Effector memory CD4-positive, alpha-beta T cell (primary cell): ENCODE data around the gene DPYSL4.

ENCODE experiments used
- DNase-seq, 3 donors: peaks; one replicate each; pipeline ENCODE4 v3.0.0-alpha.2; 2020
- H3K27ac ChIP-seq: 2 replicates; pipeline ENCODE4 v1.7.0; 2013; ENCODE audit warnings: mild to moderate bottlenecking, low read length, moderate library complexity; ENCODE audit not compliant: insufficient read depth, poor library complexity, severe bottlenecking
- H3K27me3 ChIP-seq: replicated peaks from 2 replicates; pipeline ENCODE4 v1.7.0; 2013; ENCODE audit warnings: mild to moderate bottlenecking, low read length; ENCODE audit not compliant: insufficient read depth, control insufficient read depth, poor library complexity, severe bottlenecking
- H3K36me3 ChIP-seq: 2 replicates; pipeline ENCODE4 v1.7.0; 2013; ENCODE audit warnings: mild to moderate bottlenecking, low read length, moderate library complexity; ENCODE audit not compliant: control insufficient read depth, insufficient read depth
- H3K4me1 ChIP-seq: 2 replicates; pipeline ENCODE4 v1.7.0; 2013; ENCODE audit warnings: low read length, mild to moderate bottlenecking; ENCODE audit not compliant: control insufficient read depth, insufficient read depth, poor library complexity, severe bottlenecking
- H3K4me3 ChIP-seq: 2 replicates; pipeline ENCODE4 v1.7.0; 2013; ENCODE audit warnings: low read length, low read depth, mild to moderate bottlenecking; ENCODE audit not compliant: insufficient read depth, poor library complexity, severe bottlenecking
- H3K9me3 ChIP-seq: 2 replicates; pipeline ENCODE4 v1.7.0; 2013; ENCODE audit warnings: mild to moderate bottlenecking, low read length, moderate library complexity; ENCODE audit not compliant: control insufficient read depth

The DPYSL4 gene

GRCh38 chr10:132142396-132143161 is 44.2 kb upstream of the DPYSL4 start:
- peak in 2 of 3 donors; percentile 22 to 25 for DNase-seq
- H3K36me3 ChIP-seq: no peaks in the 10 kb centered on the region
- no peaks in the 10 kb centered on the region for H3K9me3 ChIP-seq
- H3K27ac ChIP-seq: no peak overlapping the region
- H3K27me3 ChIP-seq: no peaks in the 10 kb centered on the region
- no peak overlapping the region for H3K4me3 ChIP-seq
- H3K4me1 ChIP-seq: no peaks in the 10 kb centered on the region

GRCh38 chr10:132143162-132143561 is 43.6 kb upstream of the DPYSL4 start:
- Histone ChIP-seq H3K4me3 (no peak overlapping the region), H3K9me3 (no peaks in the 10 kb centered on the region), H3K36me3 (no peaks in the 10 kb centered on the region), H3K4me1 (no peaks in the 10 kb centered on the region), H3K27ac (no peak overlapping the region), H3K27me3 (no peaks in the 10 kb centered on the region)
- DNase-seq: no peak

GRCh38 chr10:132144086-132144485 is 42.7 kb upstream of the DPYSL4 start:
- H3K36me3 ChIP-seq: no peaks in the 10 kb centered on the region
- no peaks in the 10 kb centered on the region for H3K4me1 ChIP-seq
- H3K27ac ChIP-seq: no peak overlapping the region
- no peak for DNase-seq
- H3K4me3 ChIP-seq: no peak overlapping the region
- H3K9me3 ChIP-seq: no peaks in the 10 kb centered on the region
- H3K27me3 ChIP-seq: no peaks in the 10 kb centered on the region

GRCh38 chr10:132145002-132145401 is 41.7 kb upstream of the DPYSL4 start:
- Histone ChIP-seq H3K4me1 (no peaks in the 10 kb centered on the region), H3K36me3 (no peaks in the 10 kb centered on the region), H3K4me3 (no peak overlapping the region), H3K9me3 (no peaks in the 10 kb centered on the region), H3K27me3 (no peaks in the 10 kb centered on the region), H3K27ac (no peak overlapping the region)
- DNase-seq: no peak

GRCh38 chr10:132145521-132146185 is 41.1 kb upstream of the DPYSL4 start:
- Histone ChIP-seq H3K36me3 (no peaks in the 10 kb centered on the region), H3K27ac (no peak overlapping the region)
- no peak for DNase-seq

GRCh38 chr10:132146271-132146671 is 40.5 kb upstream of the DPYSL4 start:
- no peaks in the 10 kb centered on the region for H3K27me3 ChIP-seq
- H3K27ac ChIP-seq: no peak overlapping the region
- H3K36me3 ChIP-seq: no peaks in the 10 kb centered on the region
- DNase-seq: no peak
- H3K4me1 ChIP-seq: no peaks in the 10 kb centered on the region
- no peaks in the 10 kb centered on the region for H3K9me3 ChIP-seq
- H3K4me3 ChIP-seq: no peak overlapping the region

More at GRCh38 chr10:132145521-132146185, 41.1 kb upstream of the DPYSL4 start:
- no peaks in the 10 kb centered on the region for H3K4me1 ChIP-seq
- no peaks in the 10 kb centered on the region for H3K9me3 ChIP-seq
- H3K27me3 ChIP-seq: no peaks in the 10 kb centered on the region
- H3K4me3 ChIP-seq: no peak overlapping the region

- Histone ChIP-seq H3K27me3 (no peaks in the 10 kb centered on the region), H3K4me1 (no peaks in the 10 kb centered on the region), H3K9me3 (no peaks in the 10 kb centered on the region), H3K27ac (no peak overlapping the region), H3K36me3 (no peaks in the 10 kb centered on the region), H3K4me3 (no peak overlapping the region)
- DNase-seq: no peak
Observed at GRCh38 chr10:132146941-132147915, 39.5 kb upstream of the DPYSL4 start.

GRCh38 chr10:132148261-132149251 is 38.2 kb upstream of the DPYSL4 start:
- Histone ChIP-seq H3K9me3 (no peaks in the 10 kb centered on the region), H3K4me1 (no peaks in the 10 kb centered on the region), H3K36me3 (no peaks in the 10 kb centered on the region), H3K4me3 (no peak overlapping the region), H3K27me3 (no peaks in the 10 kb centered on the region), H3K27ac (no peak overlapping the region)
- no peak for DNase-seq

- H3K9me3 ChIP-seq: no peaks in the 10 kb centered on the region
- no peaks in the 10 kb centered on the region for H3K36me3 ChIP-seq
- no peaks in the 10 kb centered on the region for H3K27me3 ChIP-seq
- H3K27ac ChIP-seq: no peak overlapping the region
- H3K4me3 ChIP-seq: no peak overlapping the region
- no peaks in the 10 kb centered on the region for H3K4me1 ChIP-seq
- no peak for DNase-seq
Observed at GRCh38 chr10:132149271-132149670, 37.5 kb upstream of the DPYSL4 start.
